ENCODE data around the gene ACSF3.

- TF ChIP-seq, protein P1, sequence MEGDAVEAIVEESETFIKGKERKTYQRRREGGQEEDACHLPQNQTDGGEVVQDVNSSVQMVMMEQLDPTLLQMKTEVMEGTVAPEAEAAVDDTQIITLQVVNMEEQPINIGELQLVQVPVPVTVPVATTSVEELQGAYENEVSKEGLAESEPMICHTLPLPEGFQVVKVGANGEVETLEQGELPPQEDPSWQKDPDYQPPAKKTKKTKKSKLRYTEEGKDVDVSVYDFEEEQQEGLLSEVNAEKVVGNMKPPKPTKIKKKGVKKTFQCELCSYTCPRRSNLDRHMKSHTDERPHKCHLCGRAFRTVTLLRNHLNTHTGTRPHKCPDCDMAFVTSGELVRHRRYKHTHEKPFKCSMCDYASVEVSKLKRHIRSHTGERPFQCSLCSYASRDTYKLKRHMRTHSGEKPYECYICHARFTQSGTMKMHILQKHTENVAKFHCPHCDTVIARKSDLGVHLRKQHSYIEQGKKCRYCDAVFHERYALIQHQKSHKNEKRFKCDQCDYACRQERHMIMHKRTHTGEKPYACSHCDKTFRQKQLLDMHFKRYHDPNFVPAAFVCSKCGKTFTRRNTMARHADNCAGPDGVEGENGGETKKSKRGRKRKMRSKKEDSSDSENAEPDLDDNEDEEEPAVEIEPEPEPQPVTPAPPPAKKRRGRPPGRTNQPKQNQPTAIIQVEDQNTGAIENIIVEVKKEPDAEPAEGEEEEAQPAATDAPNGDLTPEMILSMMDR (conservative IDR thresholded peaks at IDR 0.05 in 1 of 2, IDR thresholded peaks at IDR 0.05 in 1 of 2; ENCODE audit: low read depth in 1 of 2, low read length in 2 of 2) = no peak
- TF ChIP-seq EZH2 (IDR thresholded peaks at IDR 0.05; ENCODE audit: low read length, missing control alignments) = no peak
Observed at GRCh38 chr16:89123831-89124100, 30.1 kb downstream of the ACSF3 start.

All from fibroblast of lung (primary cell).